Measurements from ENCODE around the gene DMRTA2.

DMRTA2 gene

GRCh38 chr1:50422946-50423669, at the start of gene DMRTA2:
Gene DMRTA2 (minus strand): TSS chr1:50423443. CDS start chr1:50421536, 1,907 bp downstream.
- peak; percentile 80 for DNase-seq

DNA sequence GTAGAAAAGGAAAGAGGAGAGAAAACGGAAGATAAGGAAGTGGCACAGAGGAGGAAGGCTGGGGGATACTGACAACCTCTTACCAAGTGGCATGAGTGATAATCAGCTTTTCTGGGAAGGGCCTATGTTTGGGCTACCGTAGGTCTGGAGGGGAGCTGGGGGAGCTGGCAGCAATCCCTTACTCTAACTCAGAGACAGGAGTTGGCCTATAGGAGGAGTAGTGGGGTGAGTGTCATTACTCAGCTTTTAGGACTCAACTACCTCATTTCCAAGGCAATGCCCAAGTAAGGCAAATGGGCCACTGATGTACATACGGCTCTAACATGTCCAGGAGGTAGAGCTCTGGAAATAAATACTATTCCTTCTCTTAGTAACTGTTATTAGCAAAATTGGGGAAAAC, 48.7 kb upstream of the DMRTA2 start:
- DNase-seq, result no peak

DNA sequence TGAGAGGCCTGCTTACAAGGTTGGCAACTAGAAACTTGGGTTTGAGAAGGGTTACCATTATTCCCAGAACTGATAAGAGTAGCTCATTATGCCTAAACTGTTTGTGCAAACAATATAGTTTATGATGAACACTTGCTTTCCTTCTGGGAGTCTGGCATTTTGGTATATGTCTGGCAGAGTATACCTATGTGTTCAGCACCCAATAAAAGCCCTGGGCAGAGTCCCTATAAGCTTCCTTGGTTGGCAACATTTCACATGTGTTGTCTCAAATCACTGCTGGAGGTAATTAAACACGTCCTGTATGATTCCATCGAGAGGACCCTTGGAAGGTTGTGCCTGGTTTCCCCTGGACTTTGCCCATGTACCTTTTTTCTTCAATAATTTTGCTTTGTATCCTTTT, 39.7 kb upstream of the DMRTA2 start:
- no peak for DNase-seq

- no peak for DNase-seq
Observed at GRCh38 chr1:50458507-50458906, 35.3 kb upstream of the DMRTA2 start.

DNA sequence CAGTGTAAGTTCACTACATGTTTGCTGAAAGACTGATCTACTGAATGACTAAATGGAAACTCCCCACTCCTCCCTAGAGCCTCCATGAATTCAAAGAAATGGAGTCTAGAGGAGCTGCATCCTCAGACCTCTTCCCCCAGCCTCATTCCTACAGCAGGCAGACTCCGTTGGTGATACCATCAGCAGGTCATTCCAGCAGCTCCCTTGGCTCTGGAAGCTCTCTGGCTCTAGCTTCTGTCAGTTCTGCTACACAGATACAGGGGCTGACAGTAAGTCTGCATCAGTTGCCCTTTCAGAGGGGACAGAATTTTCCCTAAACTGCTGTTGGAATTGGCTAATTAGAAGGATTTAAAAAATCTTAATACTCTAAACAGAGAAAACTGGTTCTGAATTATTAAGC, 31.7 kb upstream of the DMRTA2 start:
- no peak for DNase-seq

DNA sequence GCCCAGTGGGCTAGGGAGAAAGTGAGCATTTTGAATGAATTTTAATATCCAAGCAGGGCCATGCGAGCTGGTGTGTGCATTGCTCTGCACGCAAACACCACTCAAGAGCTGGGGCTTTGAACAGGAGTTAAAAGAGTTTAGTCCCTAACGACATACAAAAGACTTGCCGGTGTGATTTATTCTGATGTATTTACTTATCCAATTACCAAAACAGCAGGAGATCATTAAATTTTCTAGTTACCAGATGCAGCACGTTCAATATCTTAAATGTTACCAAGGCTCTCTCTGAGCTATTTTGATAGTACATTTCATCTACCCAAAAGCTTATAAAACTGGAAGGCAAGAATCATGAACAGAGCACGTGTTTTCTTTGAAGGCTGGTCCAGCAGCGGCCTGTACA, 30.0 kb upstream of the DMRTA2 start:
- peak; percentile 60 for DNase-seq

- no peak for DNase-seq
Observed at GRCh38 chr1:50452700-50453099, 29.5 kb upstream of the DMRTA2 start.

GRCh38 chr1:50450861-50451653, 27.8 kb upstream of the DMRTA2 start:
- DNase-seq, result no peak

GRCh38 chr1:50447961-50448360, 24.7 kb upstream of the DMRTA2 start:
- DNase-seq, result no peak

GRCh38 chr1:50441183-50441582, 17.9 kb upstream of the DMRTA2 start:
- no peak for DNase-seq

- no peak for DNase-seq
Observed at GRCh38 chr1:50438945-50439344, 15.7 kb upstream of the DMRTA2 start.

GRCh38 chr1:50436489-50436888, 13.2 kb upstream of the DMRTA2 start:
- no peak for DNase-seq

GRCh38 chr1:50430010-50430405, 6.8 kb upstream of the DMRTA2 start:
- DNase-seq, result no peak

GRCh38 chr1:50427818-50428779, 4.9 kb upstream of the DMRTA2 start:
- no peak for DNase-seq

DNA sequence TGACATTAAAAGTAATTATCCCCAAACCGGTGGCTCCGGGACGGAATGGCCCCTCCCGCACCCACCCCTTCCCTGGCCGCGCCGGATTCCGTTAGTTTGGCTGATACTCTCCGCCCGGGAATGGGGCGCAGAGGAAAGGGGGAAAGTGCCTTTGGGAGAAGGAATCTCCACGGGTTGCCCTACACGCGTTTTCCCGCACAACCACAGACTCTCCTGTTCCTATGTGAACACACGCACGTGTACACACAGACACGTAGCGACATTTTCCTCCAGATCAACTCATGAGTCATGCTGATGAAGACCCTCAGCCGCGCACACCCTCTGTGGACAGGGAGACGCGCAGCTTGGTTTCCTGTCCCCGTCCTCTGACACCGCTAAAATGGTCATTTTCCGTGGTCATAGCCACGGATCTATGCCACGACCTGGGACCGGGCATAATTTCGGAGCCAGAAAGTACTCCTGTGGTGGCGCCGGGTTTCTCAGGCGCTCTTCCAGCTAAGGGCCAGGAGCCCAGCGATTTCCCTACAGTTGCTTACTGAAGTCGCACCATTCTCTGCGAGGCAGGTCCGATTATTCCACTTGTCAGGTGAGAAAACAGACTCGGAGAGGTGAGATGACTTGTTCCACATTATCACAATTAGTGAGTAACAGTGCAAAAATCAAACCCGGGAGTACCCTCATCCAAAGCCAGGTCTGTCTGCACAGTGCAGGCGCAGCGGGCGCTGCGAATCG, 4.0 kb upstream of the DMRTA2 start:
- DNase-seq, result no peak

- DNase-seq, result no peak
Observed at GRCh38 chr1:50426702-50427085, 3.5 kb upstream of the DMRTA2 start.

- DNase-seq, result no peak
Observed at GRCh38 chr1:50426108-50426700, 3.0 kb upstream of the DMRTA2 start.

DNA sequence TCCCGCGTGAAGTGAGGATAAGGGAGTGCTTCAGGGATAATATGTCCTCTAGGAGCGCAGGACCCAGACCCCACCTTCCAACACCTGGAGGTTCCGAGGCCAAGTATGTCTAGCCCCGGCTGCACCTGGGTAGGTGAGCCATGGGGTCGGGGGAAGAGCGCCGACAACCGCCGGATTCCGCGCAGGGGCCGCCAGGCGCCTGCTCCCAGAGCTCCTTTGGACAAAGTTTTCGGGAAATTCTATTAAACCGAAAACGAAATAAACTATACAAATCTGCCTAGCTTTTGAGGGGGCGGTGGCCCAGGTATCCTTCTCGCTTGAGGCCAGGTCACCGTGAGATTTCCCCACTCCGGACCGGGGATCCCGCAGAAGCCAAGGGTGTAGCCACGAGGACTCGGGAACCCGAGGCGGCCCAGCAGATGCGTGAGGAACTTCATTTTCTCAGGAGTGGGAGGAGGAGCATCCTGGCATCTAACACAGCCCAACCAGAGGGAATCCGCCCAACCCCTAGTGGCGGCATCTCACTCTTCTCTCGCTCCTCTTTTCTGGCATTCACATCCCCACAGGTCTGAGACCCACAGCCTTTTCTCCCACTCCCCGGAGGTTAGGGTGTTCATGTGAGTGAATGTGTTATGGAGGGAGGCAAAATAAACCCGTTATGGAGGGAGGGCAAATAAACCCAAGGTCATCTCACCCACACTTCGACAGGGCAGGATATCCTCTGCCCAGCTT, 2.3 kb upstream of the DMRTA2 start:
- DNase-seq, result no peak

GRCh38 chr1:50424884-50425375, 1.7 kb upstream of the DMRTA2 start:
- DNase-seq, result no peak

DNA sequence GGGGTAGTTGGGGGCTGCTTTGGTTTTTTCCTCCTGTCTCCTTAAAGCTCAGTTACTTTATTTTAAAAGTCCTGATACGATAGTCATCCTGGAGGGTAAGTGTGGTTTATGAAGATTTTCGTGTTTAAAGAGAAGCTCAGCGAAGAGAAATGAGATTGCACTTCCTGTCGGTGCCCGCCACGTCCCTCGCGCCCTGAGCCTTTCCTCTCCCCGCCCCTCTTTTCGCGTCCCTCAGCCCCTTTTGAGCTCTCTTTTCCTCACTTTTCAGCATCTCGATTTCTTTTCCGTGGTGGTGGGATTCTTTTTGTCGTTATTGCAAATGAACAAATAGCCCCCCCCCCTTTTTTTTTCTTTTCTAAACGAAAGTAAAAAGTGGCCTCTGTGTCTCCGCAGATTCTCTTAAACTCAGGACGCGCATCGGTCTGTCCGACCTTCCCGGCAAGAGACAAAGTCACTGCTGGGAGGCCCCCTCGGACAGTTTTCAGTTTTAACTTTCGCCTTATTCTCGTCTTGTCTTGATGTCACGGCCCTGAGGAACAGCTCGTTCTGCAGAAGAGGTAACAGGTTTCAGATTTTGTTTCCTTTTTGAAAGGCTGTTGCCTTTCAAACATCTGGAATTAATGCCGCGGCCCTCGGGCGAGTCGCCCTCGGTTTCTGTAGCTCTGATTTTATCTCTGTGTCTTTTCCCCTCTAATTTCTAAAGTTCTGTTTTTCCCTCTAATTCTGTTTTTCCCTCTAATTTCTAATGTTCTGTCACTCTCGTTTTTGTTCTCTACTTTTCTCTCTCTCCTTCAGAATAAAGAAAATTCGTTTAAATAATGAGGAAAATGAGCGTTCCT, 1.0 kb upstream of the DMRTA2 start:
- DNase-seq, result no peak
